ENCODE results near the gene FAM187B.
A peak's percentile ranks its signal among the peaks of the same experiment; 100 is the strongest.

The FAM187B gene

DNA sequence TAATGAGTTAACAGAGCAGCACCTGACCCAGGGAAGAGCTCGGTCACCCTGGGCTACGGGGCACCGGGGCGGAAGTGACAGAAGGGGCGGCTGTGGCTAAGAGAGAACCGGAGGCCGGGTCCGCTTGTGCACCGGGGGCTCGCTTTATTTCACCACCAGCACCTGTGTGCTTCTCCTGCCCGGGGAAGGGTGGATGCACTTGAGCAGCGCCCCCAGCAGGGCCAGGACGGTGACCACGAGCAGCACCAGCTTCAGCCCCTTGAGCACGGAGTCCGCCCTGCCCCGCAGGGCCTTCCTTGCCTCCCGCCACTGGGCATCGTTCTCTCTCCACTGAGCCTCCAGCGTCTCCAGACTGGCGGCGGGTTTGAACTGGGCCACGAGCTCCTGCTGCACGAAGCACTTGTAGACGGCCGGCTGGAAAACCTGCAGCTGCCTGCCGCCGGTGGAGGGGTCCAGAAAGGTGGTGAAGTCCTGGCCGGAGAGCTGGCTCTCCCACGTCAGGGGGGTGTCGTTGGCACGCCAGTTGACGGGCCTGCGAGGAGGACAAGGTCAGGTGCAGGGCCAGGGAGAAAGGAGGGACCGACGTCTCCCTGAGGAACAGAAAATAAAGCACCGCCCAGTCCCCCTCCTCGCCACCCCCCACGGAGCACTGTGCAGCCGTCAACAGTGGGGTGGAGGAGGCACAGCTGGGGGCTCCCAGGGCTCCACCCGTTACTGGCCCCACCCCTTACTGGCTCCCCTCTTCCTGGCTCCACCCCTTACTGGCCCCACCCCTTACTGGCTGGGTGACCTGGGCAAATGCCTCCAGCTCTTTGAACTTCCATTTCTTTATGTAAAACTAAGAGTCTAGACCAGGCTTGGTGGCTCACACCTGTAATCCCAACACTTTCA, 3.6 kb downstream of the FAM187B start:
- TF ChIP-seq POLR2AphosphoS5 (IDR thresholded peaks at IDR 0.05; ENCODE audit: low read depth) = no peak
- no peak for TF ChIP-seq SPI1 (IDR thresholded peaks at IDR 0.05; ENCODE audit: borderline replicate concordance, low read depth)
- no peak for TF ChIP-seq GABPA (IDR thresholded peaks at IDR 0.05; ENCODE audit: low read depth)
- no peak for TF ChIP-seq CTCF (IDR thresholded peaks at IDR 0.05; ENCODE audit: insufficient read depth, low read length)
- TF ChIP-seq REST (IDR thresholded peaks at IDR 0.05; ENCODE audit: insufficient replicate concordance, low read depth) = no peak
- H3K4me3 ChIP-seq (replicated peaks; ENCODE audit: insufficient read depth, low read length) = no peak overlapping the region

GRCh38 chr19:35223862-35224505, 4.6 kb downstream of the FAM187B start:
- Histone ChIP-seq H3K4me3 (replicated peaks; ENCODE audit: insufficient read depth, low read length) (no peak overlapping the region), H3K27ac (replicated peaks) (no peak overlapping the region), H3K27me3 (ENCODE audit: insufficient read depth, poor library complexity, severe bottlenecking) (no peaks in the 10 kb centered on the region)
- TF ChIP-seq SPI1 (IDR thresholded peaks at IDR 0.05; ENCODE audit: borderline replicate concordance, low read depth) = no peak
- TF ChIP-seq GABPA (IDR thresholded peaks at IDR 0.05; ENCODE audit: low read depth) = no peak
- no peak for TF ChIP-seq CTCF (IDR thresholded peaks at IDR 0.05; ENCODE audit: insufficient read depth, low read length)
- TF ChIP-seq REST (IDR thresholded peaks at IDR 0.05; ENCODE audit: insufficient replicate concordance, low read depth) = no peak
- no peak for TF ChIP-seq POLR2AphosphoS5 (IDR thresholded peaks at IDR 0.05; ENCODE audit: low read depth)
- no peak for DNase-seq (ENCODE audit: low read depth in 1 of 2, low spot score in 1 of 2)

More for the DNA sequence above, 3.6 kb downstream of the FAM187B start:
- DNase-seq (ENCODE audit: low read depth in 1 of 2, low spot score in 1 of 2) = no peak
- H3K27ac ChIP-seq (replicated peaks) = no peak overlapping the region
- H3K27me3 ChIP-seq (ENCODE audit: insufficient read depth, poor library complexity, severe bottlenecking) = no peaks in the 10 kb centered on the region

DNA sequence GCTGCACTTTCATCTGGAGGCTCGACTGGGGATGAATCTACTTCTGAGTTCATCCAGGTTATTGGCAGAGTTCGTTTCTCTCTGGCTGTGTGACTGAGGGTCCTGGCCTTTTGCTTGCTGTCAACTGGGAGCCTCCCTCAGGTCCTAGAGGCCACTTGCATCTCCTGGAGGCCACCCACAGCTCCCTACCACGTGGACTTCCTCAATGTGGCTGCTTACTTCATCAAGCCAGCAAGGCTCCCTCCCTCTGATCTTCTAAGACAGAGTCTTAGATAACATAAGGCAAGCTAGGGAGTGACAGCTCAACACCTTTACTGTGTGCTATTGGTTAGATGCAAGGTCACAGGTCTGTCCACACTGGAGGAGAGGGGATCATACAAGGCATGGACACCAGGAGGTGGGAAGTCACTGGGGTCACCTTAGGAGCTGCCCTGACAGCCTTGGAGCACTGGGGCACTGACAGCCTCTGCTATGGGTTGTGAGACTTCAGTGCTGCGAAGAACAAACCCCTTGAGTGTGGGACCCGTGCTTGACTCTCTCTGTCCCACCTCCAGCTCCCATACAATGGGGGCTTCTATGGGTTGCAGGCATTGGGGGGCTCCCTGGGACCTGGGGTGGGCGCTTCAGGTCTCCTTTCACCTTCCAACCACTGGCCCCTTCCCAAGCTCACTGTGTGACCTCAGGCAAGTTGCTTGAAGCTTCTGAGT, 5.3 kb downstream of the FAM187B start:
- DNase-seq (ENCODE audit: low read depth in 1 of 2, low spot score in 1 of 2) = peak in 1 of 2 experiments; percentile 33
- TF ChIP-seq SPI1 (IDR thresholded peaks at IDR 0.05; ENCODE audit: borderline replicate concordance, low read depth) (peak; percentile 21; the same call in 1 of the 2 replicates), GABPA (IDR thresholded peaks at IDR 0.05; ENCODE audit: low read depth) (no peak)

More for the DNA sequence above, 5.3 kb downstream of the FAM187B start:
- no peak overlapping the region for H3K4me3 ChIP-seq (replicated peaks; ENCODE audit: insufficient read depth, low read length)
- H3K27ac ChIP-seq (replicated peaks) = no peak overlapping the region
- H3K27me3 ChIP-seq (ENCODE audit: insufficient read depth, poor library complexity, severe bottlenecking) = no peaks in the 10 kb centered on the region

Data from HL-60 (cell line).